ENCODE measurements around the gene CMSS1. TPM values are rescaled to one million over a fixed set of nuclear protein-coding genes. Genes with fewer than 3 reads are reported as not detected.
"Not testable (repeated sequence)": the region's sequence is repeated elsewhere in the genome, so short reads cannot be mapped to it uniquely, and the experiment has no call there.

The CMSS1 gene
- total RNA-seq, 2 experiments from 2014 or later, result 95.8 to 106 TPM

- intact Hi-C loops (cut with micrococcal nuclease), result no loop called here
- Mint-ChIP-seq H3K4me1 (ENCODE audit: low read depth) (peaks cover 31% of the 10 kb centered on the region), H3K9me3 (no peaks in the 10 kb centered on the region), H3K27me3 (ENCODE audit: low read depth) (no peaks in the 10 kb centered on the region), H3K36me3 (ENCODE audit: low read depth) (peaks cover 12% of the 10 kb centered on the region), H3K4me3 (no peak overlapping the region), H3K27ac (no peak overlapping the region)
- DNase-seq, result no peak
- CTCF ChIA-PET, result interaction anchor here (0.8 to 1.8 kb wide), 5 partner anchors 8 to 434 kb away, joined by 3 to 12 read pairs (median 4); no protein-coding TSS in a partner anchor
These were observed 6.4 kb downstream of the CMSS1 start for GRCh38 chr3:99823723-99824711.

- intact Hi-C loops (cut with micrococcal nuclease), result no loop called here
- H3K27ac Mint-ChIP-seq, result no peak overlapping the region
- peaks cover 21% of the 10 kb centered on the region for H3K4me1 Mint-ChIP-seq (ENCODE audit: low read depth)
- DNase-seq, result no peak
- H3K9me3 Mint-ChIP-seq, result no peaks in the 10 kb centered on the region
- no peaks in the 10 kb centered on the region for H3K27me3 Mint-ChIP-seq (ENCODE audit: low read depth)
- H3K36me3 Mint-ChIP-seq (ENCODE audit: low read depth), result peaks cover 8% of the 10 kb centered on the region
- CTCF ChIA-PET, result no interaction called here
- no peak overlapping the region for H3K4me3 Mint-ChIP-seq
These were observed 7.5 kb downstream of the CMSS1 start for GRCh38 chr3:99825004-99825640.

GRCh38 chr3:99829844-99830243 lies 12.2 kb downstream of the CMSS1 start:
- no peak for DNase-seq
- Mint-ChIP-seq H3K4me1 (ENCODE audit: low read depth) (peaks cover 18% of the 10 kb centered on the region), H3K27ac (no peak overlapping the region), H3K9me3 (no peaks in the 10 kb centered on the region), H3K36me3 (ENCODE audit: low read depth) (no peaks in the 10 kb centered on the region), H3K27me3 (ENCODE audit: low read depth) (no peaks in the 10 kb centered on the region), H3K4me3 (no peak overlapping the region)
- intact Hi-C loops (cut with micrococcal nuclease), result loop anchor here (5.0 kb wide), 2 partner anchors 487 to 572 kb away; partner anchors contain the start of genes LNP1 and TOMM70
- CTCF ChIA-PET, result interaction anchor here (0.9 to 4.9 kb wide), 3 partner anchors 14 to 425 kb away, joined by 4 to 27 read pairs (median 9); no protein-coding TSS in a partner anchor

DNA sequence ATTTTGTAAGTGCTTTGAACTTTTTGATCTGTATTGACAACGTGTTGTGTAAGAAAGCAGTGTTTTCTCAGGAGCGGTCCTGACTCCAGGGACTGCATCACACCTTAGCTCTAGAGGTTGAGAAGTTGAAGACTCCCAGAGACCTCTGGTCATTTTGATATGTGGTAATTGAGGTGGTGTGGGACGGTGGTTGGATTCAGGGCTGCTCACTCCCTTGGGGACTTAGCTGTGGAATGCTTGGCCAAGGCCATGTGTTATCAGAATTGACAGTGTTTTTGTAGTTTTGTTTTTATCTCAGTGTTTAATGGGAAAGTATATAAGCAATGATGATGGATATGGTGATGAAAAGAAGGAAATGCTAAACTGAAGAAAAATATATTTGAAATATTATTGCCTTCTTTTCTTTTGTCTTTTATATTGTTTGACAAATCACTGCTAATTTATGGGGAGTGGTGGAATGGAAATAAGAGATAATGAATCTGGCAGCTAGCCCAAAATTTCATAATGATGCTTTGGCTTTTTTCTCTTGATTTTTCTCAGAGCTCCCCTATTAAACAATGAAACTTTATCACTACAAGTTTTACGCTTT lies 16.0 kb downstream of the CMSS1 start:
- Mint-ChIP-seq H3K27me3 (ENCODE audit: low read depth) (no peaks in the 10 kb centered on the region), H3K27ac (no peak overlapping the region), H3K9me3 (no peaks in the 10 kb centered on the region), H3K4me1 (ENCODE audit: low read depth) (peaks cover 12% of the 10 kb centered on the region), H3K36me3 (ENCODE audit: low read depth) (no peaks in the 10 kb centered on the region), H3K4me3 (no peak overlapping the region)
- intact Hi-C loops (cut with micrococcal nuclease), result loop anchor here (5.0 kb wide), 2 partner anchors 484 to 569 kb away; partner anchors contain the start of genes LNP1 and TOMM70
- DNase-seq, result no peak
- CTCF ChIA-PET, result interaction anchor here (0.8 to 4.9 kb wide), 7 partner anchors 10 to 460 kb away, joined by 3 to 27 read pairs (median 3); no protein-coding TSS in a partner anchor

DNA sequence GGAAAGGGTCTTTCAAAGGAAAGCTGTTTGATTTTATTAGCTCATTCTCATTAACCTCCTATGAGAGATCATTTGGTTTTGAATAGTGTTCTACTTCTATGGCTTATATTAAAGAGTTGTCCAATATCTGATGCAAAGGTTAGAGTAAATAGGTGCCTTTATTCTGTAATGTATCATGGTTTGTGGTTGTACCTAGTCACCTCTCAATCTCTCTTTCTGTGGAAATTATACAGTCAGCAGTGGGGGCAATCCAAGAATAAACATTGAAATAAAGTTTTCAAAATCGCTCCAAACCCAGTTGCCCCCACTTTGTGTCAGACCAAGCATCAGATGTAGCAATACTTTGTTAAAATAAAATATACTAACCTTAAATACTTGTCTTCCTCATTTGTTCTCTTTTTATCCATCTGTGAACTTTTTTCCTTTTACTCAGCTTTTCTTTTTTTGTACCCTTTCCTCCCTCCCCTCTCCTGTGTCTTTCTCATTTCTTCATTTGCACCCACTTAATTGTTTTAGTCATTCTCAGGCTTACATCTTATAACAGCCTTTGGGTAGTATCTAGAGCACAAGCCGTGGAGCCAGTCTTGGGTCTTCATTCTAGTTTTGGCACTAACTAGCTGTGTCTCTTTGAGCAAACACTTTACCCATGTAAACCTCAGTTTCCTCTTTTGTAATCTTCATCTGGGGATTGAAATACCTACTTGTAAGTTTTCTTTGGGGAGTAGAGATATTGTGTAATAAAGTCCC lies 16.7 kb downstream of the CMSS1 start:
- DNase-seq, result no peak
- CTCF ChIA-PET, result interaction anchor here (0.6 to 4.9 kb wide), 7 partner anchors 11 to 459 kb away, joined by 3 to 27 read pairs (median 3); no protein-coding TSS in a partner anchor

GRCh38 chr3:99836681-99837080 lies 19.0 kb downstream of the CMSS1 start:
- H3K9me3 Mint-ChIP-seq, result no peaks in the 10 kb centered on the region

More for the DNA sequence above, 16.7 kb downstream of the CMSS1 start:
- peaks cover 11% of the 10 kb centered on the region for H3K4me1 Mint-ChIP-seq (ENCODE audit: low read depth)
- intact Hi-C loops (cut with micrococcal nuclease), result loop anchor here (5.0 kb wide), 2 partner anchors 483 to 568 kb away; partner anchors contain the start of genes LNP1 and TOMM70
- no peak overlapping the region for H3K27ac Mint-ChIP-seq
- H3K36me3 Mint-ChIP-seq (ENCODE audit: low read depth), result no peaks in the 10 kb centered on the region
- H3K9me3 Mint-ChIP-seq, result no peaks in the 10 kb centered on the region
- no peak overlapping the region for H3K4me3 Mint-ChIP-seq
- H3K27me3 Mint-ChIP-seq (ENCODE audit: low read depth), result no peaks in the 10 kb centered on the region

GRCh38 chr3:99837715-99838114 lies 20.1 kb downstream of the CMSS1 start:
- CTCF ChIA-PET, result interaction anchor here (1.0 to 1.2 kb wide), 2 partner anchors 9 to 231 kb away, joined by 3 read pairs; no protein-coding TSS in a partner anchor

More at GRCh38 chr3:99836681-99837080, 19.0 kb downstream of the CMSS1 start:
- Mint-ChIP-seq H3K27ac (no peak overlapping the region), H3K4me3 (no peak overlapping the region), H3K4me1 (ENCODE audit: low read depth) (peaks cover 11% of the 10 kb centered on the region), H3K36me3 (ENCODE audit: low read depth) (no peaks in the 10 kb centered on the region), H3K27me3 (ENCODE audit: low read depth) (no peaks in the 10 kb centered on the region)
- no peak for DNase-seq
- CTCF ChIA-PET, result no interaction called here
- intact Hi-C loops (cut with micrococcal nuclease), result no loop called here

GRCh38 chr3:99838755-99839154 lies 21.1 kb downstream of the CMSS1 start:
- H3K4me1 Mint-ChIP-seq (ENCODE audit: low read depth), result peaks cover under 1% of the 10 kb centered on the region
- H3K27ac Mint-ChIP-seq, result no peak overlapping the region
- CTCF ChIA-PET, result no interaction called here
- H3K9me3 Mint-ChIP-seq, result no peaks in the 10 kb centered on the region
- H3K27me3 Mint-ChIP-seq (ENCODE audit: low read depth), result no peaks in the 10 kb centered on the region
- no peaks in the 10 kb centered on the region for H3K36me3 Mint-ChIP-seq (ENCODE audit: low read depth)
- no peak overlapping the region for H3K4me3 Mint-ChIP-seq
- intact Hi-C loops (cut with micrococcal nuclease), result no loop called here
- DNase-seq, result no peak

More at GRCh38 chr3:99837715-99838114, 20.1 kb downstream of the CMSS1 start:
- Mint-ChIP-seq H3K27me3 (ENCODE audit: low read depth) (no peaks in the 10 kb centered on the region), H3K4me3 (no peak overlapping the region), H3K27ac (no peak overlapping the region), H3K9me3 (no peaks in the 10 kb centered on the region), H3K36me3 (ENCODE audit: low read depth) (no peaks in the 10 kb centered on the region), H3K4me1 (ENCODE audit: low read depth) (peaks cover 11% of the 10 kb centered on the region)
- no peak for DNase-seq
- intact Hi-C loops (cut with micrococcal nuclease), result no loop called here

- intact Hi-C loops (cut with micrococcal nuclease), result no loop called here
- no peak for DNase-seq
- no peaks in the 10 kb centered on the region for H3K9me3 Mint-ChIP-seq
- H3K36me3 Mint-ChIP-seq (ENCODE audit: low read depth), result no peaks in the 10 kb centered on the region
- no peak overlapping the region for H3K4me3 Mint-ChIP-seq
- no peak overlapping the region for H3K27ac Mint-ChIP-seq
- CTCF ChIA-PET, result no interaction called here
- no peaks in the 10 kb centered on the region for H3K27me3 Mint-ChIP-seq (ENCODE audit: low read depth)
- H3K4me1 Mint-ChIP-seq (ENCODE audit: low read depth), result peaks cover 2% of the 10 kb centered on the region
These were observed 22.0 kb downstream of the CMSS1 start for GRCh38 chr3:99839613-99840012.

DNA sequence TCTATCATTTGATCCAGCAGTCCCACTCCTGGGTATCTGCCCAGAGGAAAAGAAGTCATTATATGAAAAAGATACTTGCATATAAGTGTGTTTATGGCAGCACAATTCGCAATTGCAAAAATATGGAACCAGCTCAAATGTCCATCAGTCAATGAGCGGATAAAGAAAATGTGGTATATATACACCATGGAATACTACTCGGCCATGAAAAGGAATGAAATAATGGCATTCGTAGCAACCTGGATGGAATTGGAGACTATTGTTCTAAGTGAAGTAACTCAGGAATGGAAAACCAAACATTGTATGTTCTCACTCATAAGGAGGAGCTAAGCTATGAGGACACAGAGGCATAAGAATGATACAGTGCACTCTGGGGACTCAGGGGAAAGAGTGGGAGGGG lies 24.3 kb downstream of the CMSS1 start:
- CTCF ChIA-PET, result interaction anchor here (0.9 kb wide), 2 partner anchors 23 to 412 kb away, joined by 3 read pairs; no protein-coding TSS in a partner anchor
- DNase-seq; H3K4me3 Mint-ChIP-seq; H3K27ac Mint-ChIP-seq; intact Hi-C loops (cut with micrococcal nuclease); H3K27me3 Mint-ChIP-seq (ENCODE audit: low read depth); H3K36me3 Mint-ChIP-seq (ENCODE audit: low read depth); H3K9me3 Mint-ChIP-seq: not testable (repeated sequence)
- H3K4me1 Mint-ChIP-seq (ENCODE audit: low read depth), result peaks cover 12% of the 10 kb centered on the region

DNA sequence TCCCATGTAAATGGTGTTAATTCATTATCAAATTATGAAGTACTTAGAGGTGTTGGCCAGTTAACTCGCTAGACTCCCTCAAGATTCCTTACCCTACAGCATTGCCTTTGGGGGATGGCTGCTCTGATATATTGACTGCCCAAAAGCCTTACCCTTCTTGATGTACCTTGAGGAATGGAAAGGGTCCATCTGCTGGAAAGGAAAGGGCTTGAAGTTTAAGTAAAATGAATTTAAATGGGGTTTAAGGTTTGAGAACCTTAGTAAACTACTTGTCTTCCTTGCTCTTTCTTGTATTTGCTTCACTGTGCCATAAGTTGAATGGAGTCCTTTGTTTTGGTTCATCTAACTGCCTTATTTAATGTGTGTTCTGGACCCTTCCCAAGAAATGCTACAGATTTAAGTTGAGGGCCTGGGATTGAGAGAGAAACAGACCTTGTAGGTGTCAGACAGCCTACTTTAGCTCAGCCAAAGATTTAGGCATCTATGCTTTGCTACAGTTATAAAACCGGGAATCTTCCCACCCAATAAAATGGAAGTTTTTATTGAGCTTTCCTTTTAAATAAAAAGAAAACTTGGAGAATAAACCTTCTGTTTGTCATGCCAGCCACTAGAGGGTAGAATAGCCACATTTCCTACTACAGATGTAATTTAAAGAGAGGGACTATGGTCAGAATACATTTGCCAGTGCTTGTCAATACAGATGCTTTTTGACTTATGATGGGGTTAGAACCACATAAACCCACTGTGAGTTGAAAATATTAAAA lies 25.3 kb downstream of the CMSS1 start:
- peaks cover 12% of the 10 kb centered on the region for H3K4me1 Mint-ChIP-seq (ENCODE audit: low read depth)
- intact Hi-C loops (cut with micrococcal nuclease), result loop anchor here (1.0 kb wide), 1 partner anchor 411 kb away; no protein-coding TSS in a partner anchor
- no peak overlapping the region for H3K27ac Mint-ChIP-seq
- no peaks in the 10 kb centered on the region for H3K27me3 Mint-ChIP-seq (ENCODE audit: low read depth)
- CTCF ChIA-PET, result interaction anchor here (0.6 to 1.7 kb wide), 4 partner anchors 11 to 556 kb away, joined by 3 to 9 read pairs (median 3); no protein-coding TSS in a partner anchor
- H3K4me3 Mint-ChIP-seq, result no peak overlapping the region
- no peaks in the 10 kb centered on the region for H3K36me3 Mint-ChIP-seq (ENCODE audit: low read depth)
- DNase-seq, result no peak
- H3K9me3 Mint-ChIP-seq, result no peaks in the 10 kb centered on the region

All from activated naive CD4-positive, alpha-beta T cell treated with anti-CD3 and anti-CD28 coated beads for 36 hours (primary cell).